CD4-positive, alpha-beta T cell (primary cell): ENCODE results near the gene AP3B2. TPM values are rescaled to one million over a fixed set of nuclear protein-coding genes. Genes with fewer than 3 reads are reported as not detected.

ENCODE experiments used
- ATAC-seq: fragments of 200-7000 bp; cut with Tn5 transposase; one replicate; pipeline ENCODE4 v1.10.0; 2022; ENCODE audit warnings: mild to moderate bottlenecking; ENCODE audit not compliant: poor library complexity
- CTCF ChIA-PET: fragments of 350-600 bp; sonication (Branson Sonifier 250); formaldehyde crosslinking; loops from one replicate; lab custom pipeline; 2021; ENCODE audit warnings: antibody characterized with exemption, inconsistent platforms; lab: Charles Lee
- POLR2A ChIA-PET: fragments of 350-600 bp; sonication (Branson Sonifier 250); formaldehyde crosslinking; loops from one replicate; lab custom pipeline; 2021; ENCODE audit warnings: antibody characterized with exemption, inconsistent platforms; lab: Charles Lee
- DNase-seq, 14 experiments: peaks; one replicate each; pipeline ENCODE4 v3.0.0-alpha.2; 2013 to 2020; ENCODE audit warnings: mixed read lengths in 2 of 14
- H3K27ac ChIP-seq, 2 donors: one replicate each; pipeline versions ENCODE4 v1.5.1 to v1.7.0; 2013; ENCODE audit warnings: low read length in 2 of 2, low read depth in 1 of 2, mild to moderate bottlenecking in 1 of 2
- H3K27me3 ChIP-seq, 2 experiments: 1 replicate in 1 of 2; 2 replicates in 1 of 2; pipeline versions ENCODE4 v1.6.1 to v1.7.0; 2013; ENCODE audit warnings: low read length in 2 of 2, control low read depth in 1 of 2, mild to moderate bottlenecking in 1 of 2, moderate library complexity in 1 of 2; ENCODE audit not compliant: insufficient read depth in 2 of 2, control insufficient read depth in 1 of 2
- H3K36me3 ChIP-seq: one replicate; pipeline ENCODE4 v1.6.1; 2013; ENCODE audit warnings: low read length, control low read depth; ENCODE audit not compliant: insufficient read depth
- H3K4me1 ChIP-seq: one replicate; pipeline ENCODE4 v1.6.1; 2013; ENCODE audit warnings: low read length, control low read depth; ENCODE audit not compliant: insufficient read depth
- H3K4me3 ChIP-seq: one replicate; pipeline ENCODE4 v1.5.1; 2013; ENCODE audit warnings: mild to moderate bottlenecking, low read length, moderate library complexity
- H3K9me3 ChIP-seq, 2 experiments: 1 replicate in 1 of 2; 2 replicates in 1 of 2; pipeline versions ENCODE4 v1.6.1 to v1.7.0; 2013; ENCODE audit warnings: low read length in 2 of 2, mild to moderate bottlenecking in 2 of 2, control low read depth in 1 of 2, moderate library complexity in 1 of 2; ENCODE audit not compliant: control insufficient read depth in 1 of 2, insufficient read depth in 1 of 2
- H3K27ac Mint-ChIP-seq: one replicate; pipeline ENCODE4 v1.8.0; 2020; ENCODE audit warnings: mixed read lengths
- H3K27me3 Mint-ChIP-seq: one replicate; pipeline ENCODE4 v1.8.0; 2021; ENCODE audit warnings: mixed read lengths
- H3K36me3 Mint-ChIP-seq: one replicate; pipeline ENCODE4 v1.8.0; 2021; ENCODE audit warnings: low read depth, mixed read lengths
- H3K4me1 Mint-ChIP-seq: one replicate; pipeline ENCODE4 v1.8.0; 2021; ENCODE audit warnings: low read depth, mixed read lengths
- H3K4me3 Mint-ChIP-seq: one replicate; pipeline ENCODE4 v1.8.0; 2020; ENCODE audit warnings: mild to moderate bottlenecking, mixed read lengths
- H3K9me3 Mint-ChIP-seq: one replicate; pipeline ENCODE4 v1.8.0; 2020; ENCODE audit warnings: mixed read lengths
- CTCF ChIP-seq: fragments of 200-600 bp; IDR thresholded peaks from one replicate; pipeline ENCODE4 v1.8.0; 2022; ENCODE audit warnings: antibody characterized with exemption, mild to moderate bottlenecking
- intact Hi-C, 2 experiments: fragments of 100-400 bp; cut with DNase I in 1 of 2; cut with micrococcal nuclease in 1 of 2; formaldehyde crosslinking; loops; one replicate each; pipeline versions ENCODE4 v1.15.1 to v1.9.0; 2023 to 2025; cut with DNase I, micrococcal nuclease
- total RNA-seq, 174 experiments: library from RNA in 2 of 174; stranded (reverse) in 2 of 174; gene quantifications; one replicate each; pipeline ENCODE4 v1.2.3 and lab custom pipeline; 2021 to 2026

The AP3B2 gene
- total RNA-seq, 2 experiments from 2014 or later, result 0.25 to 0.98 TPM

- Mint-ChIP-seq H3K36me3 (no peaks in the 10 kb centered on the region), H3K27ac (no peak overlapping the region), H3K27me3 (peaks cover 62% of the 10 kb centered on the region), H3K4me3 (peak overlapping the region; percentile 76), H3K9me3 (no peaks in the 10 kb centered on the region), H3K4me1 (peaks cover 13% of the 10 kb centered on the region)
- no peak for TF ChIP-seq CTCF
- CTCF ChIA-PET, result no interaction called here
- H3K4me3 ChIP-seq, result peak overlapping the region; percentile 24
- H3K27me3 ChIP-seq, result peaks cover 40 to 62% of the 10 kb centered on the region in 2 experiments
- H3K36me3 ChIP-seq, result no peaks in the 10 kb centered on the region
- intact Hi-C loops, result no loop called here
- DNase-seq (no peak), ATAC-seq (no peak)
- POLR2A ChIA-PET, result interaction anchor here (1.4 kb wide), 1 partner anchor 32 kb away, joined by 7 read pairs; no protein-coding TSS in a partner anchor
- H3K9me3 ChIP-seq, result peaks cover 0 to 20% of the 10 kb centered on the region in 2 experiments
- H3K4me1 ChIP-seq, result peaks cover 18% of the 10 kb centered on the region
- no peak overlapping the region for H3K27ac ChIP-seq
These were observed 61.2 kb downstream of the AP3B2 start for GRCh38 chr15:82648257-82649103.

- Mint-ChIP-seq H3K4me1 (peaks cover 13% of the 10 kb centered on the region), H3K36me3 (no peaks in the 10 kb centered on the region), H3K27ac (no peak overlapping the region), H3K27me3 (peaks cover 61% of the 10 kb centered on the region), H3K9me3 (no peaks in the 10 kb centered on the region), H3K4me3 (peak overlapping the region; percentile 60)
- no peaks in the 10 kb centered on the region for H3K36me3 ChIP-seq
- CTCF ChIA-PET, result no interaction called here
- peak overlapping the region; percentile 24 for H3K4me3 ChIP-seq
- no peak for TF ChIP-seq CTCF
- POLR2A ChIA-PET, result interaction anchor here (1.4 kb wide), 1 partner anchor 33 kb away, joined by 7 read pairs; no protein-coding TSS in a partner anchor
- H3K27me3 ChIP-seq, result peaks cover 44 to 68% of the 10 kb centered on the region in 2 experiments
- ATAC-seq, result peak; percentile 77
- DNase-seq, result peak in 12 of 14 experiments; percentile 25 to 56 (median 47)
- H3K4me1 ChIP-seq, result peaks cover 18% of the 10 kb centered on the region
- peaks cover 0 to 20% of the 10 kb centered on the region in 2 experiments for H3K9me3 ChIP-seq
- H3K27ac ChIP-seq, result no peak overlapping the region
- intact Hi-C loops, result no loop called here
These were observed 61.8 kb downstream of the AP3B2 start for GRCh38 chr15:82647835-82648256.

GRCh38 chr15:82647045-82647834, 62.4 kb downstream of the AP3B2 start, which contains the start of gene CPEB1:
Gene CPEB1 (minus strand): TSS chr15:82647363. CDS start chr15:82628459, 18,904 bp downstream.
- peaks cover 0 to 20% of the 10 kb centered on the region in 2 experiments for H3K9me3 ChIP-seq
- H3K36me3 ChIP-seq, result no peaks in the 10 kb centered on the region
- POLR2A ChIA-PET, result interaction anchor here (1.4 kb wide), 1 partner anchor 34 kb away, joined by 7 read pairs; no protein-coding TSS in a partner anchor
- CTCF ChIA-PET, result no interaction called here
- H3K4me3 Mint-ChIP-seq, result peak within 1 kb of the TSS; percentile 86
- no peaks in the 10 kb centered on the region for H3K36me3 Mint-ChIP-seq
- peaks cover 18% of the 10 kb centered on the region for H3K4me1 ChIP-seq
- H3K27ac Mint-ChIP-seq, result no peak within 1 kb of the TSS
- DNase-seq (peak in 12 of 14 experiments; percentile 8 to 59 (median 26)), ATAC-seq (peak; percentile 48)
- no peak for TF ChIP-seq CTCF
- H3K4me1 Mint-ChIP-seq, result peaks cover 13% of the 10 kb centered on the region
- H3K27me3 Mint-ChIP-seq, result peaks cover 65% of the 10 kb centered on the region
- H3K27ac ChIP-seq, result no peak within 1 kb of the TSS
- intact Hi-C loops, result no loop called here
- H3K27me3 ChIP-seq, result peaks cover 48 to 69% of the 10 kb centered on the region in 2 experiments
- H3K4me3 ChIP-seq, result peak within 1 kb of the TSS; percentile 24
- no peaks in the 10 kb centered on the region for H3K9me3 Mint-ChIP-seq
